KMS-11 (cell line): ENCODE measurements around the gene SEC14L6.
"Not testable (repeated sequence)": the region's sequence is repeated elsewhere in the genome, so short reads cannot be mapped to it uniquely, and the experiment has no call there.

ENCODE experiments used
- H2AFZ ChIP-seq: fragments of 200-600 bp; sonication (generic); 2 replicates; pipeline ENCODE4 v1.6.1; 2016; ENCODE audit warnings: antibody characterized with exemption, mixed run types, low read depth
- H3K27ac ChIP-seq: fragments of 200-600 bp; sonication (generic); 2 replicates; pipeline ENCODE4 v1.6.1; 2016; ENCODE audit warnings: mild to moderate bottlenecking, mixed run types
- H3K27me3 ChIP-seq: fragments of 200-600 bp; sonication (generic); 2 replicates; pipeline ENCODE4 v1.6.1; 2017; ENCODE audit warnings: mild to moderate bottlenecking, low read depth, mixed run types, moderate library complexity; ENCODE audit not compliant: insufficient read depth
- H3K36me3 ChIP-seq: fragments of 200-600 bp; sonication (generic); 2 replicates; pipeline ENCODE4 v1.6.1; 2017; ENCODE audit warnings: mild to moderate bottlenecking, mixed run types; ENCODE audit not compliant: insufficient read depth
- H3K4me1 ChIP-seq: fragments of 200-600 bp; sonication (generic); 2 replicates; pipeline ENCODE4 v1.6.1; 2016; ENCODE audit warnings: mild to moderate bottlenecking, low read depth, mixed run types; ENCODE audit not compliant: poor library complexity, severe bottlenecking
- H3K4me2 ChIP-seq: fragments of 200-600 bp; sonication (generic); 2 replicates; pipeline ENCODE4 v1.7.0; 2016; ENCODE audit warnings: mild to moderate bottlenecking, mixed run types
- H3K4me3 ChIP-seq: fragments of 200-600 bp; sonication (generic); IDR thresholded peaks from 2 replicates; pipeline ENCODE4 v1.6.1; 2017; ENCODE audit warnings: low read depth, low read length, mixed read lengths; ENCODE audit not compliant: insufficient read depth
- H3K79me2 ChIP-seq: fragments of 200-600 bp; sonication (generic); 2 replicates; pipeline ENCODE4 v1.6.1; 2016; ENCODE audit warnings: low read depth, mixed run types; ENCODE audit not compliant: insufficient read depth
- H3K9ac ChIP-seq: fragments of 200-600 bp; sonication (generic); 2 replicates; pipeline ENCODE4 v1.6.1; 2016; ENCODE audit warnings: mild to moderate bottlenecking, mixed run types
- H4K20me1 ChIP-seq: fragments of 200-600 bp; sonication (generic); 2 replicates; pipeline ENCODE4 v1.6.1; 2016; ENCODE audit warnings: mild to moderate bottlenecking, mixed run types; ENCODE audit not compliant: insufficient read depth
- TF ChIP-seq, protein P1 (sequence below): fragments of 200-600 bp; sonication (generic); conservative IDR thresholded peaks from 2 replicates; pipeline ENCODE4 v1.6.1; 2017; ENCODE audit warnings: low read depth, mild to moderate bottlenecking, antibody characterized with exemption, low read length, moderate library complexity, mixed read lengths

The SEC14L6 gene

DNA sequence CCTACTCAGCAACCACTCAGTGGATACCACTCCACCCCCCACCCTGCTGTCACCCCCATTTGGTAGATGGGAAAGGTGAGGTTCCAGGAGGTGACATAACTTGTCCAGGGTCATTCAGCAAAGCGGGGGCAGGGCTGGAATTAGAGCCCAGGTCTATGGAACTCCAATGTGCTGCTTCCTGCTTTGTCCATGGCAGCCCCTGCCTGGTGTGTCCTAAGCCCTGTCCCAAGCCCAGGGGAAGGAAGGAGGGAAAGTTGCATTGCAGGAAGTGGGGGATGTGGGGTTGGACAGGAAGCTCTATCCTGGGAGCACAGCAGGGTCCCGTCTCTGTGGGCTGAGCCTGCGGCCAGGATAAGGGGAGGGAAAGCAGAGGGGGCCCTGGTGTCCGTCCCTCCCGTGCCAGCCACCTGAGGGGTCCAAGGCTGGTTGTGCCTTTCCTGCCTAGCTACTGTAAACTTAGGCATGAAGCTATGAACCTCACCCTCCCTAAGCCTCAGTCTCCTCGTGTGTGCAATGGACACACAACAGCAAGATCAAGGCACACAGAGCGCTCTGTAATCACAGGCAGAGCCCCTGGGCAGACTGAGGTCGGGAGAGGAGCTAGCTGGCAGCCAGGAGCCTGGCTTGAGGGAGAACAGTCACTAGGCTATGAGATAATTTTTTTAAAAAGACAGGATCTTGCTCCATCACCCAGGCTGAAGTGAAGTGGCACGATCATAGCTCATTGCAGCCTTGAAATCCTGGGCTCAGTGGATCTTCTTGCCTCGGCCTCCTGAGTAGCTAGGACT lies 15.1 kb upstream of the SEC14L6 start:
- H3K4me1 ChIP-seq, result no peaks in the 10 kb centered on the region
- H2AFZ ChIP-seq, result no peak overlapping the region
- no peaks in the 10 kb centered on the region for H3K36me3 ChIP-seq
- no peak overlapping the region for H3K4me2 ChIP-seq
- TF ChIP-seq, protein P1, sequence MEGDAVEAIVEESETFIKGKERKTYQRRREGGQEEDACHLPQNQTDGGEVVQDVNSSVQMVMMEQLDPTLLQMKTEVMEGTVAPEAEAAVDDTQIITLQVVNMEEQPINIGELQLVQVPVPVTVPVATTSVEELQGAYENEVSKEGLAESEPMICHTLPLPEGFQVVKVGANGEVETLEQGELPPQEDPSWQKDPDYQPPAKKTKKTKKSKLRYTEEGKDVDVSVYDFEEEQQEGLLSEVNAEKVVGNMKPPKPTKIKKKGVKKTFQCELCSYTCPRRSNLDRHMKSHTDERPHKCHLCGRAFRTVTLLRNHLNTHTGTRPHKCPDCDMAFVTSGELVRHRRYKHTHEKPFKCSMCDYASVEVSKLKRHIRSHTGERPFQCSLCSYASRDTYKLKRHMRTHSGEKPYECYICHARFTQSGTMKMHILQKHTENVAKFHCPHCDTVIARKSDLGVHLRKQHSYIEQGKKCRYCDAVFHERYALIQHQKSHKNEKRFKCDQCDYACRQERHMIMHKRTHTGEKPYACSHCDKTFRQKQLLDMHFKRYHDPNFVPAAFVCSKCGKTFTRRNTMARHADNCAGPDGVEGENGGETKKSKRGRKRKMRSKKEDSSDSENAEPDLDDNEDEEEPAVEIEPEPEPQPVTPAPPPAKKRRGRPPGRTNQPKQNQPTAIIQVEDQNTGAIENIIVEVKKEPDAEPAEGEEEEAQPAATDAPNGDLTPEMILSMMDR, result no peak
- peaks cover 4% of the 10 kb centered on the region; the same call in 1 of the 2 replicates for H3K27me3 ChIP-seq
- H3K27ac ChIP-seq, result no peak overlapping the region
- H3K4me3 ChIP-seq, result no peak overlapping the region
- H4K20me1 ChIP-seq, result no peaks in the 10 kb centered on the region
- H3K79me2 ChIP-seq, result no peaks in the 10 kb centered on the region
- H3K9ac ChIP-seq, result no peak overlapping the region

DNA sequence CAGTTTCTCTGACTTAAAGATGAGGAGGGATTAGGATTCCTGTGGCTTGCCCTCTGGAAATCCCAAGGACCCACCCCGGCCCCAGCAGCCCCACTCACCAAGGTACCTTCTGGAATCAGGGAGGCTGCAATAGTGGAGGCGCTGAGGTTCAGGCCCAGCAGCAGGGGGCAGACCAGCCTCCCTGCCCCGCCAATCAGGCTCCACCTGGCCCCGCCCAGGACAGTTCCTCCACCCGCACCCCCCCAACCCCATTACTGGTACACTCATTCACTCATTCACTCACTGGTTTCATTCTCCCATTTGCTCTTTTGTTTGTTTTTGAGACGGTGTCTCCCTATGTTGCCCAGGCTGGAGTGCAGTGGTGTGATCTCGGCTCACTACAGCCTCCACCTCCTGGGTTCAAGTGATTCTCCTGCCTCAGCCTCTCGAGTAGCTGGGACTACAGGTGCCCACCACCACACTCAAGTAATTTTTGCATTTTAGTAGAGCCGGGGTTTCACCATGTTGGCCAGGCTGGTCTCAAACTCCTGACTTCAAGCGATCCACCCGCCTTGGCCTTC lies 14.2 kb upstream of the SEC14L6 start:
- TF ChIP-seq, protein P1, result peak; percentile 34
- not testable (repeated sequence) for H3K4me2 ChIP-seq, H2AFZ ChIP-seq, H3K27ac ChIP-seq, H3K4me3 ChIP-seq, H3K4me1 ChIP-seq, H4K20me1 ChIP-seq, H3K9ac ChIP-seq, H3K79me2 ChIP-seq, H3K36me3 ChIP-seq, H3K27me3 ChIP-seq

DNA sequence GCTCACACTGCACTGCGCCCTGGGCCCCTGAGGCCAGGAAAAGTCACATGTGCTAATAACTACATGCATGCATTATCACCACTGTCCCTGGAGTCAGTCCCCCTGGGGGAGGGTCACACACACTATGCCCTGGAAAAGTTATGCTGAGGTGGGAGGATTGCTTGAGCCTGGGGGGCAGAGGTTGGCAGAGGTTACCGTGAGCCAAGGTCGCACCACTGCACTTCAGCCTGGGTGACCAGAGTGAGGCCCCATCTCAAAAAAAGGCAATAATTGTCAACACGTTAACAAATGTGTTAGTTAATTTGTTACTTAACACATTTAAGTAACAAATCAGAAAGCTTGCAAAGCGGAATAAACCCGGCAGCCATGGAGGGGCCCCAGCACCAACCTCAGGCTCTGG lies 13.3 kb upstream of the SEC14L6 start:
- Histone ChIP-seq H2AFZ (no peak overlapping the region), H3K4me2 (no peak overlapping the region), H3K4me1 (no peaks in the 10 kb centered on the region), H3K9ac (no peak overlapping the region), H3K4me3 (no peak overlapping the region), H4K20me1 (no peaks in the 10 kb centered on the region), H3K27me3 (no peaks in the 10 kb centered on the region), H3K79me2 (no peaks in the 10 kb centered on the region), H3K36me3 (no peaks in the 10 kb centered on the region), H3K27ac (no peak overlapping the region)
- TF ChIP-seq, protein P1, result no peak

DNA sequence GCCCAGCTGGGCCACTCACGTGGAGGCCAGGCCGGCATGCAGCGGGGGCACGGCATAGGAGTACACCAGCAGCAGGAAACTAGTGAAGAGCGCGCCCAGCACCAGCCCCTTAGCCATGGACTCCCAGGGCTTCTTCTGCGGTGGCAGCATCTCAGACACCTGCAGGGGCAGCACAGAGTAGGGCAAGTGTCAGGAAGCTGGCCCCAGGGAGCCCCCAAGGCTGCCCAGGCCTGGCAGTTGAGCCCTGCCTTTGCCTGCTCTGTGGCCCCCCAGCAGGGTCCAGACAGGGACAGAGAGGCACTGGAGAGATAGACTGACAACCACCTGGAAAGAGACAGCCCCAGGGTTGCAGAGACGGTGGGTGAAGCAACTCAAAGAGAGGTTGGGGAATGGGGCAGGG lies 10.7 kb upstream of the SEC14L6 start:
- H3K27ac ChIP-seq, result no peak overlapping the region
- no peaks in the 10 kb centered on the region for H3K79me2 ChIP-seq
- no peaks in the 10 kb centered on the region for H3K4me1 ChIP-seq
- no peak overlapping the region for H2AFZ ChIP-seq
- H4K20me1 ChIP-seq, result no peaks in the 10 kb centered on the region
- H3K27me3 ChIP-seq, result no peaks in the 10 kb centered on the region
- H3K4me3 ChIP-seq, result no peak overlapping the region
- no peaks in the 10 kb centered on the region for H3K36me3 ChIP-seq
- H3K9ac ChIP-seq, result no peak overlapping the region
- TF ChIP-seq, protein P1, result no peak
- no peak overlapping the region for H3K4me2 ChIP-seq
